Subcutaneous adipose tissue (tissue), 4 donors: ENCODE results near the gene ZNF419. TPM values are rescaled to one million over a fixed set of nuclear protein-coding genes. Genes with fewer than 3 reads are reported as not detected.

Experiments
- small RNA-seq: library from RNA; depleted of rRNA; stranded (forward); fragments of <200 nt; gene quantifications from one replicate; pipeline ENCODE3, GENCODE V24; 2016
- total RNA-seq, 4 donors: library from RNA; depleted of rRNA; stranded (reverse); fragments of >200 nt; gene quantifications; one replicate each; pipeline ENCODE4 v1.1.0, GENCODE V29; 2016
- TF ChIP-seq, protein P1 (sequence below): fragments of 450-650 bp; IDR thresholded peaks from one replicate; pipeline ENCODE4 v1.5.1; 2016; ENCODE audit warnings: low read depth, mild to moderate bottlenecking, control low read depth, antibody characterized with exemption, moderate library complexity

Gene ZNF419
- total RNA-seq, 4 donors from 2014 or later, result 7.7 to 13.4 (median 9.5) TPM

- TF ChIP-seq, protein P1, sequence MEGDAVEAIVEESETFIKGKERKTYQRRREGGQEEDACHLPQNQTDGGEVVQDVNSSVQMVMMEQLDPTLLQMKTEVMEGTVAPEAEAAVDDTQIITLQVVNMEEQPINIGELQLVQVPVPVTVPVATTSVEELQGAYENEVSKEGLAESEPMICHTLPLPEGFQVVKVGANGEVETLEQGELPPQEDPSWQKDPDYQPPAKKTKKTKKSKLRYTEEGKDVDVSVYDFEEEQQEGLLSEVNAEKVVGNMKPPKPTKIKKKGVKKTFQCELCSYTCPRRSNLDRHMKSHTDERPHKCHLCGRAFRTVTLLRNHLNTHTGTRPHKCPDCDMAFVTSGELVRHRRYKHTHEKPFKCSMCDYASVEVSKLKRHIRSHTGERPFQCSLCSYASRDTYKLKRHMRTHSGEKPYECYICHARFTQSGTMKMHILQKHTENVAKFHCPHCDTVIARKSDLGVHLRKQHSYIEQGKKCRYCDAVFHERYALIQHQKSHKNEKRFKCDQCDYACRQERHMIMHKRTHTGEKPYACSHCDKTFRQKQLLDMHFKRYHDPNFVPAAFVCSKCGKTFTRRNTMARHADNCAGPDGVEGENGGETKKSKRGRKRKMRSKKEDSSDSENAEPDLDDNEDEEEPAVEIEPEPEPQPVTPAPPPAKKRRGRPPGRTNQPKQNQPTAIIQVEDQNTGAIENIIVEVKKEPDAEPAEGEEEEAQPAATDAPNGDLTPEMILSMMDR, result no peak
Observed at GRCh38 chr19:57515255-57515654, 27.7 kb downstream of the ZNF419 start.

- TF ChIP-seq, protein P1, result no peak
Observed at GRCh38 chr19:57527136-57527881, 39.8 kb downstream of the ZNF419 start, which contains the start of gene ZNF549. Gene ZNF549, plus strand, starts transcription at chr19:57527356. Its CDS starts 218 bp downstream, at chr19:57527574.

GRCh38 chr19:57537953-57538547, 50.5 kb downstream of the ZNF419 start:
- TF ChIP-seq, protein P1, result no peak

Small RNA genes lying within 50 kb of the gene (small RNA-seq; reads per million reads assigned to genes)
- not detected for gene VN1R107P

Other genes starting within 250 kb of the ZNF419 start
- 10 to 100 TPM; 14.6 to 22.6 (median 17.3) TPM for gene ZNF805, start 247.1 kb upstream of the ZNF419 start, total RNA-seq
- gene ZNF460, start 207.3 kb upstream of the ZNF419 start, total RNA-seq, result 10 to 100 TPM; 49.1 to 71.7 (median 61.1) TPM
- 1 to 10 TPM; 3.8 to 8.3 (median 7.1) TPM for gene ZNF543, start 167.3 kb upstream of the ZNF419 start, total RNA-seq
- gene ZNF304, start 136.5 kb upstream of the ZNF419 start, total RNA-seq, result 1 to 10 TPM; 6.1 to 9.7 (median 7.0) TPM
- 10 to 100 TPM in 3 of 4 donors, 1 to 10 TPM in 1; 9.4 to 24.3 (median 22.4) TPM for gene TRAPPC2B, start 124.2 kb upstream of the ZNF419 start, total RNA-seq
- gene ZNF547, start 124.2 kb upstream of the ZNF419 start, total RNA-seq, result 1 to 10 TPM; 1.1 to 4.8 (median 2.5) TPM
- 10 to 100 TPM; 16.6 to 37.4 (median 17.3) TPM for gene ZNF548, start 97.9 kb upstream of the ZNF419 start, total RNA-seq
- gene ZNF17, start 76.6 kb upstream of the ZNF419 start, total RNA-seq, result 10 to 100 TPM in 3 of 4 donors, 1 to 10 TPM in 1; 8.0 to 14.1 (median 12.4) TPM
- 1 to 10 TPM; 2.9 to 5.1 (median 3.8) TPM for gene ZNF749, start 52.4 kb upstream of the ZNF419 start, total RNA-seq
- gene VN1R1, start 30.6 kb upstream of the ZNF419 start, total RNA-seq, result 1 to 10 TPM in 1 of 4 donors, under 1 TPM in 3; 0.22 to 1.1 (median 0.72) TPM
- 10 to 100 TPM in 3 of 4 donors, 1 to 10 TPM in 1; 6.2 to 18.6 (median 11.5) TPM for gene ZNF772, start 10.2 kb upstream of the ZNF419 start, total RNA-seq
- gene ZNF773, start 12.2 kb downstream of the ZNF419 start, total RNA-seq, result 10 to 100 TPM in 3 of 4 donors, 1 to 10 TPM in 1; 6.5 to 16.5 (median 14.3) TPM
- gene ZNF549, start 39.6 kb downstream of the ZNF419 start, total RNA-seq, result 1 to 10 TPM; 4.1 to 4.8 (median 4.5) TPM
- 1 to 10 TPM; 6.6 to 8.1 (median 7.5) TPM for gene ZNF550, start 72.1 kb downstream of the ZNF419 start, total RNA-seq
- gene ZNF416, start 91.2 kb downstream of the ZNF419 start, total RNA-seq, result 1 to 10 TPM; 2.9 to 4.7 (median 3.4) TPM
- gene ZIK1, start 96.4 kb downstream of the ZNF419 start, total RNA-seq, result 1 to 10 TPM in 3 of 4 donors, under 1 TPM in 1; 0.65 to 8.7 (median 3.9) TPM
- 1 to 10 TPM; 1.1 to 3.8 (median 2.6) TPM for gene ZNF530, start 112.1 kb downstream of the ZNF419 start, total RNA-seq
- 10 to 100 TPM; 10.6 to 20.3 (median 13.1) TPM for gene ZNF134, start 126.5 kb downstream of the ZNF419 start, total RNA-seq
- gene ZNF211, start 145.4 kb downstream of the ZNF419 start, total RNA-seq, result 10 to 100 TPM in 2 of 4 donors, 1 to 10 TPM in 2; 8.2 to 11.0 (median 10.0) TPM
- not detected for gene ZSCAN4, start 181.2 kb downstream of the ZNF419 start, total RNA-seq
- gene ZNF551, start 194.2 kb downstream of the ZNF419 start, total RNA-seq, result 1 to 10 TPM; 3.6 to 6.8 (median 6.3) TPM
- 1 to 10 TPM; 1.9 to 3.0 (median 2.7) TPM for gene ZNF154, start 221.5 kb downstream of the ZNF419 start, total RNA-seq
- 1 to 10 TPM; 3.9 to 8.1 (median 6.4) TPM for gene ZNF671, start 239.9 kb downstream of the ZNF419 start, total RNA-seq